ENCODE measurements around the gene FGD5.

FGD5 gene

GRCh38 chr3:14785207-14786155 is 33.3 kb upstream of the FGD5 start:
- Histone ChIP-seq H4K91ac (ENCODE audit: low read depth, low read length, poor library complexity) (no peak overlapping the region), H3K14ac (ENCODE audit: low read length) (no peak overlapping the region), H3K23ac (ENCODE audit: low read depth, low read length, poor library complexity) (peak overlapping the region; percentile 69), H2BK120ac (ENCODE audit: low read depth, low read length) (no peak overlapping the region), H3K4me1 (ENCODE audit: control insufficient read depth in 2 of 2, insufficient read depth in 1 of 2, low read depth in 1 of 2, low read length in 2 of 2) (no peaks in the 10 kb centered on the region), H2AFZ (ENCODE audit: low read length) (no peak overlapping the region), H3K27me3 (ENCODE audit: control insufficient read depth in 3 of 3, insufficient read depth in 3 of 3, low read depth in 1 of 3, low read length in 3 of 3) (peaks cover 0 to 13% (median 0%) of the 10 kb centered on the region in 3 experiments), H3K18ac (ENCODE audit: low read length) (no peak overlapping the region), H2BK15ac (ENCODE audit: low read length) (no peak overlapping the region), H3K9me3 (replicated peaks in 1 of 2; ENCODE audit: control insufficient read depth in 2 of 2, insufficient read depth in 1 of 2, low read depth in 1 of 2, low read length in 2 of 2) (no peaks in the 10 kb centered on the region), H3K4me2 (ENCODE audit: insufficient read depth, low read length, poor library complexity, severe bottlenecking) (no peak overlapping the region), H3K4me3 (ENCODE audit: low read length in 2 of 2) (no peak overlapping the region), H3K9ac (ENCODE audit: low read depth, low read length, poor library complexity) (no peak overlapping the region), H3K36me3 (replicated peaks in 1 of 2; ENCODE audit: control insufficient read depth in 2 of 2, insufficient read depth in 2 of 2, low read length in 2 of 2) (no peaks in the 10 kb centered on the region), H3K4ac (ENCODE audit: low read length) (no peak overlapping the region), H2AK5ac (ENCODE audit: low read depth, low read length) (peak overlapping the region; percentile 44), H2BK5ac (ENCODE audit: low read length) (no peak overlapping the region), H3K27ac (replicated peaks; ENCODE audit: low read length) (no peak overlapping the region), H4K8ac (ENCODE audit: low read depth, low read length) (peak overlapping the region; percentile 6), H2BK12ac (ENCODE audit: low read length) (no peak overlapping the region), H3K79me1 (ENCODE audit: low read depth, low read length) (no peaks in the 10 kb centered on the region)
- no CpG with 5 or more reads among the region's 20 CpGs for WGBS, 2 donors (ENCODE audit: extremely low coverage in 2 of 2, insufficient read length in 2 of 2, insufficient replicate concordance in 1 of 2)
- no peak for DNase-seq (ENCODE audit: low spot score)

DNA sequence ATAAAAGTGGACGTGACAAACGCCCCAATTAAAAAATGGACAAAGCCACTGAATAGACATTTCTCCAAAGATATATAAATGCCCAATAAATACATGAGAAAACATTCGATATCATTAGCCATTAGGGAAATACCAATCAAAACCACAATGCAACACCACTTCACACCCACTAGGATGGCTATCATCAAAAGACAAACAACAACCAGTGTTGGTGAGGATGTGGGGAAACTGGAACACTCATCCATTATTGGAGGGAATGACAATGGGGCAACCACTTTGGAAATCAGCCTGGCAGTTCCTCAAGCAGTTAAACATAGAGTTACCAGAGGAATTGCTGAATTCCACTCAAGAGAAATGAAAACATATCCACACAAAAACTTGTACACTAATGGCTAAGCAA is 32.4 kb upstream of the FGD5 start:
- DNase-seq (ENCODE audit: low spot score): no peak
- no peaks in the 10 kb centered on the region for H3K79me1 ChIP-seq (ENCODE audit: low read depth, low read length)
- H2BK120ac ChIP-seq (ENCODE audit: low read depth, low read length): no peak overlapping the region
- no peaks in the 10 kb centered on the region for H3K36me3 ChIP-seq (replicated peaks in 1 of 2; ENCODE audit: control insufficient read depth in 2 of 2, insufficient read depth in 2 of 2, low read length in 2 of 2)
- H2BK5ac ChIP-seq (ENCODE audit: low read length): no peak overlapping the region
- no peak overlapping the region for H4K91ac ChIP-seq (ENCODE audit: low read depth, low read length, poor library complexity)
- H3K4me3 ChIP-seq (ENCODE audit: low read length in 2 of 2): no peak overlapping the region
- WGBS, 2 donors (ENCODE audit: extremely low coverage in 2 of 2, insufficient read length in 2 of 2, insufficient replicate concordance in 1 of 2): no CpG with 5 or more reads among the region's 3 CpGs
- no peaks in the 10 kb centered on the region for H3K9me3 ChIP-seq (replicated peaks in 1 of 2; ENCODE audit: control insufficient read depth in 2 of 2, insufficient read depth in 1 of 2, low read depth in 1 of 2, low read length in 2 of 2)
- no peak overlapping the region for H3K4ac ChIP-seq (ENCODE audit: low read length)
- H4K8ac ChIP-seq (ENCODE audit: low read depth, low read length): no peak overlapping the region
- no peak overlapping the region for H3K18ac ChIP-seq (ENCODE audit: low read length)
- peaks cover 0 to 19% (median 0%) of the 10 kb centered on the region in 3 experiments for H3K27me3 ChIP-seq (ENCODE audit: control insufficient read depth in 3 of 3, insufficient read depth in 3 of 3, low read depth in 1 of 3, low read length in 3 of 3)
- no peak overlapping the region for H3K27ac ChIP-seq (replicated peaks; ENCODE audit: low read length)
- H2BK15ac ChIP-seq (ENCODE audit: low read length): no peak overlapping the region
- H3K9ac ChIP-seq (ENCODE audit: low read depth, low read length, poor library complexity): no peak overlapping the region
- no peak overlapping the region for H3K14ac ChIP-seq (ENCODE audit: low read length)
- no peak overlapping the region for H3K4me2 ChIP-seq (ENCODE audit: insufficient read depth, low read length, poor library complexity, severe bottlenecking)
- no peaks in the 10 kb centered on the region for H3K4me1 ChIP-seq (ENCODE audit: control insufficient read depth in 2 of 2, insufficient read depth in 1 of 2, low read depth in 1 of 2, low read length in 2 of 2)
- no peak overlapping the region for H2AFZ ChIP-seq (ENCODE audit: low read length)
- no peak overlapping the region for H3K23ac ChIP-seq (ENCODE audit: low read depth, low read length, poor library complexity)
- H2AK5ac ChIP-seq (ENCODE audit: low read depth, low read length): no peak overlapping the region
- H2BK12ac ChIP-seq (ENCODE audit: low read length): no peak overlapping the region

GRCh38 chr3:14787630-14788029 is 31.1 kb upstream of the FGD5 start:
- Histone ChIP-seq H3K79me1 (ENCODE audit: low read depth, low read length) (no peaks in the 10 kb centered on the region), H2AFZ (ENCODE audit: low read length) (no peak overlapping the region), H3K4me3 (ENCODE audit: low read length in 2 of 2) (no peak overlapping the region), H3K4me1 (ENCODE audit: control insufficient read depth in 2 of 2, insufficient read depth in 1 of 2, low read depth in 1 of 2, low read length in 2 of 2) (peaks cover 0 to 2% of the 10 kb centered on the region in 2 donors), H2BK15ac (ENCODE audit: low read length) (no peak overlapping the region), H3K4me2 (ENCODE audit: insufficient read depth, low read length, poor library complexity, severe bottlenecking) (no peak overlapping the region), H4K91ac (ENCODE audit: low read depth, low read length, poor library complexity) (no peak overlapping the region), H3K9me3 (replicated peaks in 1 of 2; ENCODE audit: control insufficient read depth in 2 of 2, insufficient read depth in 1 of 2, low read depth in 1 of 2, low read length in 2 of 2) (no peaks in the 10 kb centered on the region), H4K8ac (ENCODE audit: low read depth, low read length) (no peak overlapping the region), H2BK5ac (ENCODE audit: low read length) (no peak overlapping the region), H3K9ac (ENCODE audit: low read depth, low read length, poor library complexity) (no peak overlapping the region), H2BK12ac (ENCODE audit: low read length) (no peak overlapping the region), H2AK5ac (ENCODE audit: low read depth, low read length) (no peak overlapping the region), H3K23ac (ENCODE audit: low read depth, low read length, poor library complexity) (no peak overlapping the region), H2BK120ac (ENCODE audit: low read depth, low read length) (no peak overlapping the region), H3K27me3 (ENCODE audit: control insufficient read depth in 3 of 3, insufficient read depth in 3 of 3, low read depth in 1 of 3, low read length in 3 of 3) (peaks cover 0 to 19% (median 0%) of the 10 kb centered on the region in 3 experiments), H3K4ac (ENCODE audit: low read length) (no peak overlapping the region), H3K36me3 (replicated peaks in 1 of 2; ENCODE audit: control insufficient read depth in 2 of 2, insufficient read depth in 2 of 2, low read length in 2 of 2) (no peaks in the 10 kb centered on the region), H3K14ac (ENCODE audit: low read length) (no peak overlapping the region), H3K27ac (replicated peaks; ENCODE audit: low read length) (no peak overlapping the region), H3K18ac (ENCODE audit: low read length) (no peak overlapping the region)
- WGBS, 2 donors (ENCODE audit: extremely low coverage in 2 of 2, insufficient read length in 2 of 2, insufficient replicate concordance in 1 of 2): no CpG with 5 or more reads among the region's 7 CpGs
- DNase-seq (ENCODE audit: low spot score): no peak

- no peak overlapping the region for H3K27ac ChIP-seq (replicated peaks; ENCODE audit: low read length)
- H3K9me3 ChIP-seq (replicated peaks in 1 of 2; ENCODE audit: control insufficient read depth in 2 of 2, insufficient read depth in 1 of 2, low read depth in 1 of 2, low read length in 2 of 2): no peaks in the 10 kb centered on the region
- no peak overlapping the region for H4K91ac ChIP-seq (ENCODE audit: low read depth, low read length, poor library complexity)
- H3K4ac ChIP-seq (ENCODE audit: low read length): no peak overlapping the region
- no CpG with 5 or more reads among the region's 7 CpGs for WGBS, 2 donors (ENCODE audit: extremely low coverage in 2 of 2, insufficient read length in 2 of 2, insufficient replicate concordance in 1 of 2)
- no peak for DNase-seq (ENCODE audit: low spot score)
- no peak overlapping the region for H3K14ac ChIP-seq (ENCODE audit: low read length)
- no peak overlapping the region for H3K4me3 ChIP-seq (ENCODE audit: low read length in 2 of 2)
- H3K4me1 ChIP-seq (ENCODE audit: control insufficient read depth in 2 of 2, insufficient read depth in 1 of 2, low read depth in 1 of 2, low read length in 2 of 2): peaks cover 0 to 2% of the 10 kb centered on the region in 2 donors
- H3K18ac ChIP-seq (ENCODE audit: low read length): no peak overlapping the region
- H4K8ac ChIP-seq (ENCODE audit: low read depth, low read length): no peak overlapping the region
- H3K79me1 ChIP-seq (ENCODE audit: low read depth, low read length): no peaks in the 10 kb centered on the region
- no peak overlapping the region for H3K4me2 ChIP-seq (ENCODE audit: insufficient read depth, low read length, poor library complexity, severe bottlenecking)
- no peak overlapping the region for H3K9ac ChIP-seq (ENCODE audit: low read depth, low read length, poor library complexity)
- peaks cover 0 to 21% (median 0%) of the 10 kb centered on the region in 3 experiments for H3K27me3 ChIP-seq (ENCODE audit: control insufficient read depth in 3 of 3, insufficient read depth in 3 of 3, low read depth in 1 of 3, low read length in 3 of 3)
- no peak overlapping the region for H3K23ac ChIP-seq (ENCODE audit: low read depth, low read length, poor library complexity)
- H2BK15ac ChIP-seq (ENCODE audit: low read length): no peak overlapping the region
- no peak overlapping the region for H2BK12ac ChIP-seq (ENCODE audit: low read length)
- no peak overlapping the region for H2BK5ac ChIP-seq (ENCODE audit: low read length)
- no peaks in the 10 kb centered on the region for H3K36me3 ChIP-seq (replicated peaks in 1 of 2; ENCODE audit: control insufficient read depth in 2 of 2, insufficient read depth in 2 of 2, low read length in 2 of 2)
- H2BK120ac ChIP-seq (ENCODE audit: low read depth, low read length): no peak overlapping the region
- H2AK5ac ChIP-seq (ENCODE audit: low read depth, low read length): no peak overlapping the region
- no peak overlapping the region for H2AFZ ChIP-seq (ENCODE audit: low read length)
Observed at GRCh38 chr3:14788644-14789043, 30.1 kb upstream of the FGD5 start.

Measured in neuronal stem cell (in vitro differentiated cells).